Brain microvascular endothelial cell (primary cell): ENCODE measurements around the gene MTR.

Source experiments
- DNase-seq: peaks from one replicate; pipeline ENCODE4 v3.0.0-alpha.2; 2020
- H3K27ac ChIP-seq: fragments of 250-450 bp; sonication (Bioruptor Pico); 2 replicates; pipeline ENCODE4 v1.5.1; 2020; ENCODE audit warnings: mild to moderate bottlenecking, moderate library complexity
- H3K27me3 ChIP-seq: fragments of 250-450 bp; sonication (Bioruptor Pico); replicated peaks from 2 replicates; pipeline ENCODE4 v1.5.1; 2020; ENCODE audit warnings: mild to moderate bottlenecking
- H3K36me3 ChIP-seq: fragments of 250-450 bp; sonication (Bioruptor Pico); replicated peaks from 2 replicates; pipeline ENCODE4 v1.5.1; 2020; ENCODE audit warnings: mild to moderate bottlenecking
- H3K4me3 ChIP-seq: 2 replicates; pipeline ENCODE4 v1.5.1; 2011; ENCODE audit warnings: low read depth, mild to moderate bottlenecking, control low read depth, low read length, moderate library complexity
- in situ Hi-C: cut with HindIII; loops from 2 replicates; pipeline ENCODE4 v1.10.0; 2017; ENCODE audit warnings: low sequenced_read_pairs, low pct_ligation_motif_present
- TF ChIP-seq, protein P1 (sequence below): IDR thresholded peaks from 2 replicates; pipeline ENCODE4 v1.5.1; 2011; ENCODE audit warnings: low read depth, mild to moderate bottlenecking, moderate library complexity, low read length, control low read depth, inconsistent platforms; ENCODE audit errors: missing control alignments

The MTR gene

DNA sequence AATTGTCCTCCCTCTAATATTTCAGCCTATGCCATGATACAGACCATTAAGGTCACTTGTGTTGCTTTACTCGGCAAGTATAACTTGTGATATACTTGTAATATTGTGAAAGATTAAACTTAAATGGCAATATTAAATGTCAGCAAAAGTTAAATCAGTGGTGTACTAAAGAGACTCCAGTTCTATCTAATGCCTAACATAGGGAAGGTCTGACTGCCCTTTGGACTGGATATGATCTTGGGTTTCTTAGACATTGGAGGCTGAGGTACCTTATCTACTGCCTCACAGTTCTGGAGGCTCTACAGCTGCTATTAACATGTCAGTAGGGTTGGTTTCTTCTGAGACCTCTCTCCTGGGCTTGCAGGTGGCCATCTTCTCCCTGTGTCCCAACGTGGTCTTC is 119.3 kb downstream of the MTR start:
- in situ Hi-C loops: no loop called here
- no peaks in the 10 kb centered on the region for H3K27me3 ChIP-seq
- no peak for DNase-seq
- TF ChIP-seq, protein P1, sequence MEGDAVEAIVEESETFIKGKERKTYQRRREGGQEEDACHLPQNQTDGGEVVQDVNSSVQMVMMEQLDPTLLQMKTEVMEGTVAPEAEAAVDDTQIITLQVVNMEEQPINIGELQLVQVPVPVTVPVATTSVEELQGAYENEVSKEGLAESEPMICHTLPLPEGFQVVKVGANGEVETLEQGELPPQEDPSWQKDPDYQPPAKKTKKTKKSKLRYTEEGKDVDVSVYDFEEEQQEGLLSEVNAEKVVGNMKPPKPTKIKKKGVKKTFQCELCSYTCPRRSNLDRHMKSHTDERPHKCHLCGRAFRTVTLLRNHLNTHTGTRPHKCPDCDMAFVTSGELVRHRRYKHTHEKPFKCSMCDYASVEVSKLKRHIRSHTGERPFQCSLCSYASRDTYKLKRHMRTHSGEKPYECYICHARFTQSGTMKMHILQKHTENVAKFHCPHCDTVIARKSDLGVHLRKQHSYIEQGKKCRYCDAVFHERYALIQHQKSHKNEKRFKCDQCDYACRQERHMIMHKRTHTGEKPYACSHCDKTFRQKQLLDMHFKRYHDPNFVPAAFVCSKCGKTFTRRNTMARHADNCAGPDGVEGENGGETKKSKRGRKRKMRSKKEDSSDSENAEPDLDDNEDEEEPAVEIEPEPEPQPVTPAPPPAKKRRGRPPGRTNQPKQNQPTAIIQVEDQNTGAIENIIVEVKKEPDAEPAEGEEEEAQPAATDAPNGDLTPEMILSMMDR: no peak
- no peaks in the 10 kb centered on the region for H3K36me3 ChIP-seq
- H3K4me3 ChIP-seq: no peak overlapping the region
- H3K27ac ChIP-seq: no peak overlapping the region

DNA sequence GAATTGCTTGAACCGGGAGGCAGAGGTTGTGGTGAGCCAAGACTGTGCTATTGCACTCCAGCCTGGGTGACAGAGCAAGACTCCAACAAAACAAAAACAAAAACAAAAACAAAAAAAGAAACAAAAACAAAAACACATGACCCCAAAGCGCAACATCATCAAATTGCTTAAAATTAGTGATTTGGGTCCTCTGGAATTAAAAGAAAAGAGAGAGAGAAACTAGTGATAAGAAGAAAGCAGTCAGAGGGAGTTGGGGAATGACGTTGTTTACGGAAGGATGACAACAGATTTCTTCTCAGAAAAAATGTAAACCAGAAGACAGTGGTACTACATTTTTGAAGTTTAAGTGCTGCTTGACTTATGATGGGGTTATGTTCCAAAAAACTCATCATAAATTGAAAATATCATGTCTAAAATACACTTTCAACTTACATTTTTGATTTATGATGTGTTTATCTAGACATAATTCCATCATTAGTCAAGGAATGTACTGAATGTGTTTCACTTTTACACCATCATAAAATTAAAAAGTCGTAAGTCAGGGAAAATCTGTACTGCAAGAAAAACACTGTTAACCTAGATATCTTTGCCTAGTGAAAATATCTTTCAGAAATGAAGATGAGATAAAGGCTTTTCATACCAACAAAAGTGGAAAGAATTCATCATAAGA is 121.2 kb downstream of the MTR start:
- H3K27ac ChIP-seq: no peak overlapping the region
- TF ChIP-seq, protein P1: no peak
- in situ Hi-C loops: no loop called here

DNA sequence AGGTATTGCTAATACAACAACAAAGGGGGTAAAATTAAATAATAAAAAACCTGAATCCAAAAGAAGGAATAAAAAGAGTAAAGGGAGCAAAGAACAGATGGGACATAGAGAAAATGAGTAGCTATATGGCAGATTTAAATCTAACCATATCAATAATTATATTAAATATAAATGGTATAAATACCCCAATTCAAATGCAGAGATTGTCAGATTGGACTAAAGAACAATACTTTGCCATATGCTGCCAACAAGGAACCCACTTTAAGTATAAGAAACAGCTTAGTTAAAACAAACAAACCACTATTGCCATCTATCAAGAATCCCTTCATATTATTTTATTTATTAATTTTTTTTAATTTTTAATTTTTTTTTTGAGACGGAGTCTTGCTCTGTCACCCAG is 122.4 kb downstream of the MTR start:
- DNase-seq: no peak
- H3K36me3 ChIP-seq: no peaks in the 10 kb centered on the region
- no peaks in the 10 kb centered on the region for H3K27me3 ChIP-seq
- H3K27ac ChIP-seq: no peak overlapping the region
- TF ChIP-seq, protein P1: no peak
- H3K4me3 ChIP-seq: no peak overlapping the region
- in situ Hi-C loops: no loop called here

More for the DNA sequence above, 121.2 kb downstream of the MTR start:
- Histone ChIP-seq H3K4me3 (no peak overlapping the region), H3K36me3 (no peaks in the 10 kb centered on the region), H3K27me3 (no peaks in the 10 kb centered on the region)
- DNase-seq: no peak

DNA sequence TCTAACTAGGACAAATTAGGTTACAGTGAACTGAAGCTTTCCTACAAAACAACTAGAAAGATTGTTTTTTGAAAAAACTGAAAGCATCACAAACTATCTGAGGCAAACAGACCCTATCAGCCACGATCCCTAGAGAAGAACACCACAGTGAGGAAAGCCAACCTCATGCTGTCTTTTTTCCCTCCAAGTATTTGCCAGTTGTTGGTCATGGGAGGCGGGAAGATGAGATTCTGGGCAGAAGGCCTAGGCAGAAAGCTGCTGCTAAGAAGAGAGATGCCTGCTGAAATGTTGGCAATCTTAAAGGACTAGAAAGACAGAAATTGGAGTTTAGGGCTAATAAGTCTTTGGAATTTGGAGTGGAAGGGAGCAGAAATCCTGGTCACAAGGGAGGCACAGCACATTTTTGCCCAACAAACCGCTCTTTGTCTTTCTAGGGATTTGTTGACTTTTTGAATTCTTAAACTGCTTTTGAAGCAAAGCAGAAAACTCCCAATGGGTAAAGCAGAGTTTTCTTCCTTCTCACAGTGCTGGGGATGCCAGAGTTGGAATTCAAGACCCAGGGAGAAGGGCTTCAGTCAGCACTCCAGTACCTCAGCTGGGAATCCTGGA is 125.3 kb downstream of the MTR start:
- no peak overlapping the region for H3K27ac ChIP-seq
- TF ChIP-seq, protein P1: no peak
- in situ Hi-C loops: no loop called here

DNA sequence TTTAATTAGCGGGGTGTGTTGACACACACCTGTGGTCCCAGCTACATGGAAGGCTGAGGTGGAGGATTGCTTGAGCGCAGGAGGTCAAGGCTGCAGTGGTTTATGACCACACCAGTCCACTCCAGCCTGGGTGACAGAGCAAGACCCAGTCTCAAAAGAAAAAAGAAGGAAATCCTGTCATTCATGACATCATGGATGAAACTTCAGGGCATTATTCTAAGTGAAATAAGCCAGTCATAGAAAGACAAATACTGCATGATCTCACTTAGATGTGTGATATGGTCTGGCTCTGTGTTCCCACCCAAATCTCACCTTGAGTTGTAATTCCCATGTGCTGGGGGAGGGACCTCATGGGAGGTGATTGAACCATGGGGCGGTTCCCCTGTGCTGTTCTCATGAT is 126.5 kb downstream of the MTR start:
- TF ChIP-seq, protein P1: no peak
- Histone ChIP-seq H3K36me3 (no peaks in the 10 kb centered on the region), H3K27ac (no peak overlapping the region), H3K4me3 (no peak overlapping the region), H3K27me3 (no peaks in the 10 kb centered on the region)
- DNase-seq: no peak
- in situ Hi-C loops: no loop called here

More for the DNA sequence above, 125.3 kb downstream of the MTR start:
- no peaks in the 10 kb centered on the region for H3K27me3 ChIP-seq
- DNase-seq: no peak
- no peaks in the 10 kb centered on the region for H3K36me3 ChIP-seq
- no peak overlapping the region for H3K4me3 ChIP-seq

DNA sequence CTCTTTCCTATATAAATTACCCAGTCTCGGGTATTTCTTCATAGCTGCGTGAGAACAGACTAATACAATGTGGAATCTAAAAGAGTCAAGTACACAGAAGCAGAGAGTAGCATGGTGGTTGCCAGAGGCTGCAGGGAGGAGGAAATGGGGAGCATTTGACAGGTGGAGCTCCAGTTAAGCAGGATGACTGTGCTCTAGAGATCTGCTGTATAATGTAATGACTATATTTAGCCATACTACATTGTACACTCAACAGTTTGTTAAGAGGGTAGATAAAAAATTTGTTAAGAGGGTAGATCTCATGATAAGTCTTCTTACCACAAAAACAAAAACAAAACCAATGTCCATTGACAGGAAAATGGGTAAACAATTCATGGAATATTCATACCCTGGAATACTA is 127.1 kb downstream of the MTR start:
- DNase-seq: no peak
- Histone ChIP-seq H3K27me3 (no peaks in the 10 kb centered on the region), H3K36me3 (no peaks in the 10 kb centered on the region), H3K4me3 (no peak overlapping the region), H3K27ac (no peak overlapping the region)
- TF ChIP-seq, protein P1: no peak
- in situ Hi-C loops: no loop called here
